ENCODE results near the gene IFITM2.
"Not testable (repeated sequence)": the region's sequence is repeated elsewhere in the genome, so short reads cannot be mapped to it uniquely, and the experiment has no call there.

IFITM2 gene

DNA sequence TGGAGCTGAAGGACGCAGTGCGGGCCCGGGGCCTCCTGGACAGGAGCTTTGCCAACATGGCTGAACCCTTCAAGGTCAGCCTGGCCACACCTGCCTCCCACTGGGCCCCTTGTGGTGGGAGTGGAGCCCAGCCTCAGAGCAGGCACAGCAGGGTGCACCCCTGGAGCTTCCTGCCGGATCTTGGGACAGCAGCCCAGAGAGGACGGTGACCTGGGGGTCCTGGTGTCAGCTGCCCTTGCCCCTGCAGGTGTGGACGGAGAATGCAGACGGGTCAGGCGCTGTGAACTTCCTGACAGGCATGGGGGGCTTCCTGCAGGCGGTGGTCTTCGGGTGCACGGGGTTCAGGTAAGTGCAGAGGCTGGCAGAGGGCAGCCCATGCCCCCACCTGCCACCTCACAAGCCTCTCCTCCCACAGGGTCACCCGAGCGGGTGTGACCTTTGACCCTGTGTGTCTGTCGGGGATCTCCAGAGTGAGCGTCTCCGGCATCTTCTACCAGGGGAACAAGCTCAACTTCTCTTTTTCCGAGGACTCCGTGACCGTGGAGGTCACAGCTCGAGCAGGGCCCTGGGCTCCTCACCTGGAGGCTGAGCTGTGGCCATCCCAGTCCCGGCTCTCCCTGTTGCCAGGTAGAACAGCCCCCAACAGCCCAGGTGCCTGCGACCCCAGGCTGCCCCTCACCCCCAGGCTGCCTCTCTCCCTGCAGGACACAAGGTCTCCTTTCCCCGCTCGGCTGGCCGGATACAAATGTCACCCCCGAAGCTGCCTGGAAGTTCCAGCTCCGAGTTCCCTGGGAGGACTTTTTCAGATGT is 13.6 kb upstream of the IFITM2 start:
- DNase-seq, result no peak

DNA sequence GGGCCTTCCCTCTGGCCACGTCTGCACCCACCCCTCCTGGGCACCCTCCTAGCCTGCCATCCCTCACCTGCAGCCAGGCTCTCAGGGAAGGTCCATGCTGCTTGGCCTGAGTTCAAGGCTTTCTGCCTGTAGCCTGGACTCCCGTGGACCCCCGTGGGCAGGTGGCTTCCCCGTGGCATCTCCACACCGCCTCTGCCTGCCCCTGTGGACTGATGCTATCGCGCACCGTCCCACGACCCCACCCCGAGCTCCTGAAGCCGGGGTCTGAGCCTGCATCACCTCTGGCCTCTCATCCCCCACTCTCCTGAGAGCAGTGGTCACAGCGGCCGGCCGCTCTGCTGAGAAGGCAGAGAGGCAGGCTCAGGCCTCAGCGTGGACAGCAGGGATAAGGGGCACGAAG is 12.8 kb upstream of the IFITM2 start:
- no peak for DNase-seq

DNA sequence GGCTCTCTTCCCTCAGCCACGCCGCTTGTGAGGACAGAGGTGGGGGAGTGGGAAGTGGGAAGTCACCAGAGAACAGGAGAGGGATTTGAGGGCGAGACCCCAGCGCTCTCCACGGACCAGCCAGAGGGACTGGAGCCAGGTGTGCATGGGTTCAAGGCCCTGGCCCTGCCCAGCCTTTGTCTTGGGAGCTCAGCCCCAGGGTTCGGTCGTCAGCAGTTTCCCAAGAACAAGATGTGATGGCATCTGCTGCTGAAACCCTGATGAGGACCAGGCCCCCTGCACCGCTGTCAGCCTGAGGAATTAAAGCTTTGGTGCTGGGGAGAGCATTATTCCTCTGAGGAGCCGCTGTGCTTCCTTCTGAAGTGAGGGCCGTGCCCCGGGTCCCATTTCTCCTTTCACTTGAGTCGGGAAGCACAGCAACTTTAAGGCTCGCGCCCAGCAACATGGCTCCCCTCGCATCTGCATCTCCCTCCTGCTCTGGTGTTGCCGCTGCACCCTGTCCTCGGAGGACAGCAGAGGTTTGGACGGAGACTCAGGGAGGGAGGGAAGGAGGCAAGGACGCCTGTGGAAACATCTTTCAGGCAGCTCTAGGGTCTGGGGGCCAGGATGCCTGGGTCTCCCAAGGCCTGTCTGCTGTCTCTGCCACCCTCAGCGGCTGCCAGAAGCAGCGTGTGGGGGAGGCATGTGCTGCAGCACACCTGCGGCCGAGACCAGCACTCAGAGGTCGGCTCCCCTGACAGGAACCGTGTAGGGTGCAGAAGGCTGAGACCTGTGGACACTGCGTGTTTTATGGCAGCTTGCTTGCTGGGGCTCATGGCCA is 12.1 kb upstream of the IFITM2 start:
- DNase-seq, result no peak

DNA sequence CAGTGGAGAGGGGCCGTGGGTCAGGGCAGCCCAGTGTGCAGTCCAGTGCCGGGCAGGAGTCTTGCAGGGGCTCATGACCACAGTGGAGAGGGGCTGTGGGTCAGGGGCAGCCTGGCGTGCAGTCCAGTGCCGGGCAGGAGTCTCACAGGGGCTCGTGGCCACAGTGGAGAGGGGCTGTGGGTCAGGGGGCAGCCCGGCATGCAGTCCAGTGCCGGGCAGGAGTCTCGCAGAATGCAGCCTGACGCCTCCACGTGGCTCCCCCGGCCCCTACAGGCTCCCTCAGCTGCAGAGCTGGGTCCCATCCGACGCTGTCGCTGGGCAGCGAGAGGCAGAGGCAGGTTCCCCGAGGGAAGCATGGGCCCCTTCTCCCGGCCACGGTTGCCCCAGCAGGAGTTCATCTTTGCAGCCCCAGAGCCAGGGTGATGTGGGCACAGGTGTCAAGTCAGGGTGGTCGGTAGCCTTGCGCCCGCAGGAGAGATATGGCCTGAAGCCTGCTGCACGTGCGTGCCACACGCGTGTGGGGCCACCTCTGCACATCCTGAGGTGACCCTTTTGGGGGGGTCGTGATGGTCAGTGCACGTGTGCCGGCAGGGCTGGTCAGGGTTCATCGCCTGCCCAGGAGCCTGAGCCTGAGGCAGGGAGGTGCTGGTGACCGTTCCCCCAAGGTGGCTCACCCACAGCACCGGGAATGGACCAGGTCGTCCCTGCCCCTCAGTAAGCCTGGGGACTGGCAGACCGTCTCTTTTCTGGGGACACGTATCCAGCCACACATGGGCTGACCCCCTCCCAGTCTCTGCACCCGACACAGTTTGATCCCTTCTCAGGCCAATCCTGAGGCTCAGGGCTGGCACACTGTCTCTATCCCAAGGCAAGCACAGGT is 11.2 kb upstream of the IFITM2 start:
- no peak for DNase-seq

DNA sequence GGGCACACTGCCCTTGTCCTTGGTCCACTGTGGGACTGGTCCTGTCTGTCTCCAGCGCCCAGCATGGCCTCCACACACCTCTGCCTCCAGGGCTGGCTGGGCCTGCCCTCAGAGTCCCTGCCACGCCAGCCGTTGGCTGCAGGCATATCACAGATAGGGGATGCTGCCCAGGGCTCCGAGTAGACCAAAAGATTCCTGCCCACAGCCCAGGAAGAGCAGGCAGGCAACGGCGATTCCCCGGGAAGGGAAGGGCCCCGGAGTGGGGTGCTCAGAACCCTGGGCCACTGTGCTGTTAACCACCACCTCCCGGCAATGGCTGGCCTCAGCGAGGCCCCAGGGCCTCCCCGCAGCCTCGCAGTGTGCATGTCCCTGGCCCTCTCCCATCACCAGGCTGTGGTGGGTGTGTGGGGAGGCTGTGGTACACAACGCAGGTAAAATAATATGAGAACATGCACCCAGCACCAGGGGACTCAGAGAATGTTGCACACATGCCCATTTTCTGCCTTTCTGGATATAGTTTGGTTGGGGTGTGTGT is 10.5 kb upstream of the IFITM2 start:
- DNase-seq, result no peak

DNA sequence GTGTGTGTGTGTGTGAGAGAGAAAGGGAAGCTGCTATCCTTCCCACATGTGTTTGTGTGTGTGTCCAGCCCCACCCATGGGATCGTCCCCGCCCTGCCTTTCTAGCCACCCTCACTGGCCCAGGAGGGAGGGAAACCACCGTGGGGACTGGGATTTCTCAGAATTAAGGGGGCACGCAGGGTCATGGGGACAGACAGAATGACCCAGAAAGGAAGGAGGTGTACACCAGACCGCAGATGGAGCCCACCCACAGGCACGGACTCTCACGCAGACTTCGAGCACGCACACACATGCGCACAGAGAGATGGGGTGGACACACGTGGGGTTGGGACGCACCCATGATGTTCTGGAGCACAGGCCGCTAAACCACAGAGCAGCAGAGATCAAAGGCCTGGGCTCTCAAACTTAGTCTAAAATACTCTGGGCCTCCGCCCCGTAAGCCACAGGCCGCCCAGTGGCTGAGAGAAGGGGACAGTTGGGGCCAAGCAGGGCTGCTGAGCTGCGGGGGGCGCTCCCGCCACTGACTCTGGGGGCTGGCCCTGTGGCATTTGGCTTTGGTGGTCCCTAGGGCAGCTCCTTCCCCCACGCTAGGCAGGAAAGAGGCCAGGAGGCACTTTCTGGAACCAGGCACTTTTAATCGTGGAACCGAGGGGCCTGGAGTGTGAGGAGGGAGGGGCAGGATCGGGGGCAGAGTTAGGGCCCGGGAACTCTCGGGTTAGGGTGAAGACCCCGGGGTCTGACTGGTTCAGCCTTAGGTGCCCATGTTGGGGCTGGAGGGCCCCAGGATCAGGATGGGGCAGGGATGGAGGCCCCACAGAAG is 9.8 kb upstream of the IFITM2 start:
- DNase-seq, result peak; percentile 75

DNA sequence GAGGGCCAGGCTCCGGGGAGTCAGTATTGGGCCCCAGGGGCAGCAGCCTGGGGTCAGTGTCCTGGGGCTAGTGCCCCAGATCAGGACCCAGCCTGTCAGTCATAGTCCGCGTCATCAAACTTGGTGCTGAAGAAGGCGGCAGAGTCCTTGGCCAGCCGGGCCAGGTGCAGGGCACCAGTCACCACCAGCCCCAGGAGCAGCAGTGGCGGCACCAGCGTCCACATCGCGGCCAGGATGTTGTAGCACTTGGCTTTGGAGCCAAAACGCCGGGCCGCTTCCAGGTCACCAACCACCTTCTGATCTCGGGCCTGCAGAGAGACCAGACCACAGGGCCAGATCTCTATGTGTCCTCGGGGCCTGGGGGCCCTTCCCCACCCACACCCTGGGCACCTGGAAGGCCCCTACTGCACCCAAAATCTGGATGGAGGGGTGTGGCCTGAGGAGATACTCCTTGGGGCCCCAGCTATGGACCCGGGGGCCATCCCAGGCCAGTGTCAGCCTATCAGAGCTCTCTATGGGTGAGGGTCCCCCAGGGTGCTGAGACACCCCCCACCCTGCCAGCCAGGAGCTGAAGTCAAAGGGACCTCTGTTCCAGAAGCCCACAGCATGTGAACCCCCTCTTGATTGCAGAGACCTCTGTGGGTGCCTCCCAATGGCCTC is 9.1 kb upstream of the IFITM2 start:
- DNase-seq, result no peak

DNA sequence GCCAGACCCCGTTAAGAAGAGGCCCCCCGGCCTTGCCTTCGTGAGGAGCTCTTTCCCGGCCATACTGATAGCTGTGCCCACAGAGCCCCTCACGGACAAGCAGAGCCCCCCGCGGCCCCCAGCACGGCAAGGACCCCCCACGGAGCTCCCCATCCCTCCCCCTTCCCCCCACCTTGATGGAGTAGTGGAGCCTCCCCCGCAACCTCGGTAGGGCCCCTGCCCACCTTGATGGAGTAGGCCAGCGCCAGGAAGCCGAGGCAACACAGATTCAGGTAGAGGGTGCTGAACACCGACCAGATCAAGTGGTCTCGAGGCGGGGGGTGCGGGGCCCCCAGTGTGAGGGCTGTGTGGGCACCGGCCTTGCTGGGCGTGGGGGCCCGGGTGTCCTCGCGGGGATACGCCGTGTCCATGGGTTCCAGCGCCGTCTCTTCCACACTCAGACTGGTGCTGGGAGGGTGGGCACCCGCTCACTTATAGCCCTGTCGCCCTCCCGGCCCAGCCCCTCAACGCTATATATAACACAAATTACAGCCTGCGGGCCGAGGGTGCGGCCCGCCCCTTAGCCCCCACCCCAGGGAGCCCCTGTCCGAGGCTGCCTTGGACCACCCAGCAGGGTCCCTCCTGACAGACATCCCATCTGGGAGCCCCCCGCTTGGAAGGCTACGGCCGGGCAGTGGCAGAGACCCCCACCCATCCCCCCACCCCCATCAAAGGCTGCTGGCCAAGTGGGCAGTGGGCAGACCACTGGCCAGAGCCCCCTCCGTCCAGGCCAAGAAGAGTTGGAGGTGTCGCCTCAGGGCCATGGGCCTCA is 8.3 kb upstream of the IFITM2 start, which contains the start of gene IFITM5:
TSS of gene IFITM5 (minus strand) at position 446 of the 811 bp plus-strand sequence. CDS start at position 410, 36 bp downstream.
- no peak for DNase-seq

DNA sequence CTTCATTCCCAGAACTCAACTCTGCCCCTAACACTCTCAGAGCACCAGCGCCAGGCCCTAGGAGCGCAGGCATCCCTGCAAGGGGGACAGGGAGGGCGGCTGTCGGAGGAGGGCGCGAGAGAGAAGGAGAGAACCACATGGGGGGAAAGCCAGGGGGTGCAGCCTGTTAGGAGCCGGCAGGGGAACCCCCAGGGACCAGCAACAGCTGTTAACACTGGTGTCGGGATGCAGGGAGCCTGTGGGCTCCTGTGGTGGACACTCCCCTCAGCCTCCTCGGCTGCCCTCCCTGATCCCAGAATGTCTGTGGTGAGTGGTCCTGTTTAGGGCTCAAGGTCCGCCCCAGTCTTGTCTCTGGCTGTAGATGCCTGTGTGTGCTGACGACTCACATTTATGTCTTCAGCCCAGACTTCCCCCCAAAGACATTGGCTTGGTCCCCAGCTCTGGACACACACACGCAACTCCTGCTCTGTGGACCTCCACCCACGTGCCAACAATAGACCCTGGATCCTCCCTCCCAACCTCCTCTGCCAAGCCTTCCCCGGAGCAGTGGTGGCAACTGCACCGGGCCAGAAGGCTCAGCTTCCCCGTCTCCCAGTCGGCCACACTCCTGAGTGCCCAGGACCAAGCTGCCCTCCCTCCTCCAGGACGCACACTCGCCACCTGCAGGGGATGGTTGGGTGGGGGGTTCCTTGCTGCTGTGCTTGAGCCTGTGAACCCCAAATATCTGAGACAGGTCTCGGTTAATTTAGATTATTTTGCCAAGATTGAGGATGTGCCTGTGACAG is 7.5 kb upstream of the IFITM2 start:
- peak; percentile 74 for DNase-seq

DNA sequence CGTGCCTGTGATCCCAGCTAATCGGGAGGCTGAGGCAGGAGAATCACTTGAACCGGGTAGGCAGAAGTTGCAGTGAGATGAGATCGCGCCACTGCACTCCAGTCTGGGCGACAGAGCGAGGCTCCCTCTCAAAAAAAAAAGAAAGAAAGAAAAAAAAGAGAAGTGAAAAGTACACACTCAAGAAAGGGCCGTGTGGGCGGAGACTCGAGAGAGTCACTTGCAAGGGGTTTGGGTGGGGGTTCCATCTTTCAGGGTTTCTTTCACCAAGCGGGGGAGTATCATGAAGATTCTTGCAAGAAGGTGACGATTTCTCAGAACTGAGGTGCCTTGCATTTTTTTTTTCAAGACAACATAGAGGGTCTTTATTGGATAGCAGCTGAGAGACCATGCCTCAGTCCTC is 4.3 kb upstream of the IFITM2 start:
- no peak for DNase-seq

DNA sequence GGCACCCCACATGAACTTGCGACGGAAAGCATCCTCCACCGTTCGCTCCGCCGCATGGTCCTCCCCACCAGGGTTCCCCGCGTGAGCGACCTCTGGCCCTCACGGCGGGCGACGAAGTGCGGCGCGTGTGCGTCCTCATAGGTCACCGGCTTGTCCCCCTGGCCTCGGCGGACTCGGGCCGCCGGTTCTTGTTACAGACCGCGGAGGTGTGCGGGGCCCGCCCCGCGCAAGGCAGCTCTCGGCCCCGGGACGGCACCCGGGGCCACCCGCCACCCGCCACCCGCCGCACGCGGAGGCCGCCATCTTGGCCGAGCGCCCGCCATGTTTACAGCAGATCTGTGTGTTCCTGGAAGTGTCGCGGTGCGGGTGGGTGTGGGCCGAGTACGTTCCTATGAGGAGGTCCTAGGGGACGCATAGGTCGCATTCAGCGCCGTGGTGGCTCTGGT is 3.5 kb upstream of the IFITM2 start:
- no peak for DNase-seq

DNA sequence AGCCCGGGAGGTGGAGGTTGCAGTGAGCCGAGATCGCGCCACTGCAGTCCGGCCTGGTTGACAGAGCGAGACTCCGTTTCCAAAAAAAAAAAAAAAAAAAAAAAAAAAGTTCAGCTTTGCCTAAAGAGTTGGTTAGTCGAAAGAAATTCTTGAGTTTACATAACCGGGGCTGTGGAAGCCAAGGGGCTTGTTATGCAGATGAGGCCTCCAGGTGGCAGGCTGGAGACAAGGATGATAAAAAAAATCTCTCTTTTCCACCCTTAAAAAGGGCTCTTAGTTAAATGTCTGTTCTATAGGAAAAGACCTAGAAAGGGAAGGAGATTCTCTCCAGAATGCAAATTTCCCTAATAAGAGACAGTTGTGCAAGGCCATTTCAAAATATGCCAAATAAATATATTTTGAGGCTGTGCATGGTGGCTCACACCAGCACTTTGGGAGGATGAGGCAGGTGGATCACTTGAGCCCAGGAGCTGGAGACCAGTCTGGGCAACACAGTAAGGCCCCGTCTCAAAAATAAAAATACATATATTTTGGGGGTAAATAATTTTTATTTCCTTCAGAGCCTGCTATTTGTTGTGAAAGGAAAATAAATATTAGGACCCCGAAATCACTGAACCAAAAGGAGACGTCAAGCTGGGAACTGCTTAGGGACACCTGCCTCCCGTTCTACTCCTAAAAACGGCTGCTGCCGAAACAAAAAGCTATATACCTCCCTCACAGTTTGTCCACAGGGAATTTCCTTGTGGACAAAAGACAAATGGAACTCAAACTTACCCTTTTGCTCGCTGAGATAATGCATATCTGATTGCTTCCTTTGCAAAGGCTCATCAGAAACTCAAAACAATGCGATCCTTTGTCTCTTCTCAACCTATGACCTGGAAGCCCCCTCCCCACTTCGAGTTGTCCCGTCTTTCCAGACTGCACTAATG is 2.4 kb upstream of the IFITM2 start:
- no peak for DNase-seq

DNA sequence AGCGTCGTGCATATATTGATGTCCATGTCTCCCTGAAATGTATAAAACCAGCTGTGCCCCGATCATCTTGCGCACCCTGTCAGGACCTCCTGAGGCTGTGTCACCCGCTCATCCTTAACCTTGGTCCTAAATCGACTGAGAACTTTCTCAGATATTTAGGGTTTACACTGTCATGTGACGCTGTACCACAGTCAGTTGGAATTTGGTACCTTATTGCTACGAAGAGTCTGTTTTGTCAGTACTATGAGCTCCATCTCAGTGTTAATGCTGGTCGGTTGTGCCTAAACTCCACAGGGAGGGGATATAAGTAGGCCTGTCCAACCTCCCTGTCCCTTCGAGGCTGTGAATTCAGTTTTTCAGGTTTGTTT is 1.8 kb upstream of the IFITM2 start:
- no peak for DNase-seq

DNA sequence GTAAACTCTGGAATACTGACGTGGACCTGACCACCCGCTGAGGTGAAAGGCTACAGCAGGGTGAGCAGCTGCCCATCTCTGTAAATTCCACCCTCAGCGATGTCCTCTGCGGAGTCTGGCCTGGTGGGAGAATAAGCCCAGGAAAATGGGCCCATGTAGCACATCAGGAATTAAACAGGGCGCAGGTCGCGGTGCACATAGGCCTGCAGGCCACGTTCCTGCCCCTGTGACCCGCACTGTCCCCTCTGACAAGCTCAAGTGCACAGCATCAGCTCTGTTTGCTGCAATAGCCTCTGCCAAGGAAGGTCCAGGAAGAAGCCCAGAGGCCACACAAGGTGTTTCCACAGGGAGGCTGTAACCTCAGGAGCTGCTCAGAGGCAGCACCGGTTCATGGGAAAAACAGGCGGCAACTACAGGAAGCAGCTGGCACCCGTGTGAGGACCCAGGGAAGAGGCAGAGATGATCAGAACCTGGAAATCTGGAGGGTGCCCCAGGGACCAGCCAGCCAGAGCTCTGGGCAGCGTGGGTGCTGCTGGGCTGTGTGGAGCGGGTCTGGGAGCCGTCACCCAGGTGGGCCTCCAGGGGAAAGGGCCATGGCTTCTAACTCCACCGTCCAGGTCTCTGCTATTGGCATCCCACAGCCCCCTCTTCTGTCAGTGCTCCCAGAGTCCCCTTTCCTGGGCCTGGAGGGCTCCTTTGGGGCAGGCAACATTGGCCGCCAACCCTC is 808 bp upstream of the IFITM2 start:
- no peak for DNase-seq

DNA sequence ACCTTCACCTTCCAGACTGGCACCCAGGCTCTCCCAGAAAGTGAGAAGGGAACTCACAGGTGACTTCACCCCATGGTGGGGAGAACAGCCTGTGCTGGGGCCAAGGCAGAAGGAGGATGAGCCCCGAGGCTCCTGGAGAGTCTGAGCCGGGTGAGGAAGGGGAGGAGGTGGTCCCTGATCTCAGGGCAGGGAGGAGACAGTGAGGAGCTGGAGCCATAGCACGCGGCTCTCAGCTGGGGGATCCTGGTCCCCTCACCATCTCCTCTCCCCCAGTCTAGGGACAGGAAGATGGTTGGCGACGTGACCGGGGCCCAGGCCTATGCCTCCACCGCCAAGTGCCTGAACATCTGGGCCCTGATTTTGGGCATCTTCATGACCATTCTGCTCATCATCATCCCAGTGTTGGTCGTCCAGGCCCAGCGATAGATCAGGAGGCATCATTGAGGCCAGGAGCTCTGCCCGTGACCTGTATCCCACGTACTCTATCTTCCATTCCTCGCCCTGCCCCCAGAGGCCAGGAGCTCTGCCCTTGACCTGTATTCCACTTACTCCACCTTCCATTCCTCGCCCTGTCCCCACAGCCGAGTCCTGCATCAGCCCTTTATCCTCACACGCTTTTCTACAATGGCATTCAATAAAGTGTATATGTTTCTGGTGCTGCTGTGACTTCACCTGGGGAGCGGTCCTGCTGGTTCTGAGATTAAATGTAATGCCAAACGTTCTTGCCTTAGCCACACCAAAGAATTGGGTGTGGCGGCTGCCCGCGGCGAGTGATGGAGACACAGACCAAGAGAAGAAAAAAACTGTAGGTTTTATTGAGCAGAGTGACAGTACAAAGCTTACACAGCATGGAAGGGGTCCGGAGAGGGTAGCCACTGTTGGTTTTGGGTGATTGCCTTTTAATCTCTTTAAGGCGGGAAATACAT is 1.4 kb downstream of the IFITM2 start:
- DNase-seq, result not testable (repeated sequence)

DNA sequence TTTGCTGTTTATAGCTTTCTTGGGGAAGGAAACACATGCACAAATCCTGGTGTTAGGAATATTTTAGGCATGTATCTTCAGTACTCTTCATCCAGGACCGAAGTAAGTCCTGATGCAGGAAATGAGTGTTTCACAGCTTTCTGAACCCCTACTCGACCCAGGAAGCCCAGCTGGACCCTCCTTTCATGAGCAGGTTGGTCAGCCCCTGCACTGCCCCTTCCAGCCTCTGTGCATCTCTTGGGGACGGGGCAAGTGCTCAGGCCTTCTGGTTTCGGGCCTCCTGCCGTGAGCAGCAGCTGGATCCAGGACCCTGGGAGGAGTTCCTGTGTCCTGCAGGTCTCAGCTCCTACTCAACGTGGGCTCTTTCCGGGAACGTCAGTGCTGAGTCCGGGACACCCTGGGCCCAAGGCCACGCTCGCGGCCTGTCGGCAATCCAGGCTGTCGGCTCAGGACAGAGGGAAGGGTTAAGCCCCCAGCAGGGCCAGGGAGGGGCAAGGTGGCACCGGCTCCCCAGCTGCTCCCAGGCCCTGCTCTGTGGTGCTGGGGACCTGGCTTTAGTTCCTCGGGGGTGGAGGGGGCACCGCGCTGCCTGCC is 2.5 kb downstream of the IFITM2 start:
- DNase-seq, result not testable (repeated sequence)
